GM18505 (cell line): ENCODE results near the gene BMP6.

Experiments used
- ATAC-seq: cut with Tn5 transposase; IDR thresholded peaks from one replicate; pipeline ENCODE4 v1.9.1; 2021; ENCODE audit not compliant: unreplicated experiment
- POLR2A ChIP-seq: IDR thresholded peaks from 4 replicates; pipeline ENCODE4 v1.6.1; 2011; ENCODE audit warnings: borderline replicate concordance; ENCODE audit not compliant: insufficient read depth, insufficient read length; ENCODE audit errors: extremely low read depth

Gene BMP6

DNA sequence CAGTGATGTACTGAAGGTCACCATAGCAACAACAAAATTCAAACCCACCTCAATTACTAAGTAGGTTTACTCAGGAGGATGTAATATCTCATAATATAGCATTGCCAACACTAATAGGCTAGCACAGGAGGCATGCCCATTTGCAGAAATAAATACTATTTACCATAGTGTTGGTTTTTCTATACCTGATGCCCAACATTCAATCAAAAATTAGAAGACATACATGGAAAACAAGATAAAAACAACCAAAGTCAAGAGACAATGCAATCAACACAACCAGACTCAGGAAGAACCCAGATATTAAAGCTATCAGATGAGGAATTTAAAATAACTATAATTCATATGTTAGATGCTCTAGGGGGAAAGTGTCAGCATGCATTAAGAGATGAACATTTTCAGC lies 199.0 kb downstream of the BMP6 start:
- no peak for TF ChIP-seq POLR2A
- no peak for ATAC-seq
